ENCODE measurements around the gene MFAP3L. TPM values are rescaled to one million over a fixed set of nuclear protein-coding genes. Genes with fewer than 3 reads are reported as not detected.
"Not testable (repeated sequence)": the region's sequence is repeated elsewhere in the genome, so short reads cannot be mapped to it uniquely, and the experiment has no call there.

MFAP3L gene
- polyA plus RNA-seq, 1 donor from 2014 or later: 4.0 TPM

DNA sequence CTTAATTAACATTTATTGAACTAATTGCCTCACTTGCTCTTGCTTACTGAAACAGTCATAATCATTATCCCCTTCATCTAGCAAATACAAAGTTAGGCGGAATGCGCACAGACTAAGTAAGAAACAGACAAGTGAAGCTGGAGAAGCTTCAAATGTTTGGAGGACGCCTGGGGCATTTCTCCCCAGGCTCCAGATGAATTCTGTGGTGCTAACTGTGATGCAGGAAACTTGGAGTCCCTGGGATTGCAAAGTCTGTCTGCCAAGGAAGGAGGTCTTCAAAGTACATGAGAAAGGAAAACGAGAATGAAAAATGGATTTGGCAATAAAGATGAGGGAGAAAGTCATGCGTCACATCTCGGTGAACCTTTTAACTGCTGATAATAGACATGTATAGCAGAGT, 23.6 kb upstream of the MFAP3L start:
- Histone ChIP-seq H3K4me2 (ENCODE audit: low read length) (no peak overlapping the region), H3F3A (ENCODE audit: insufficient read depth, low read length, poor library complexity, severe bottlenecking) (no peaks in the 10 kb centered on the region), H3K9me3 (ENCODE audit: low read length) (no peaks in the 10 kb centered on the region), H3K79me2 (replicated peaks; ENCODE audit: insufficient read depth, low read length) (no peaks in the 10 kb centered on the region), H4K20me1 (ENCODE audit: insufficient read depth) (no peaks in the 10 kb centered on the region), H3K9me2 (ENCODE audit: insufficient read depth, low read length) (no peaks in the 10 kb centered on the region), H3K4me3 (ENCODE audit: low read length) (no peak overlapping the region), H3K36me3 (ENCODE audit: insufficient read depth, low read length) (no peaks in the 10 kb centered on the region), H3K27me3 (ENCODE audit: insufficient read depth, low read depth, low read length) (no peaks in the 10 kb centered on the region), H3K27ac (ENCODE audit: low read length) (no peak overlapping the region), H3K9ac (ENCODE audit: low read length) (no peak overlapping the region), H2AFZ (ENCODE audit: low read depth, low read length) (no peak overlapping the region)
- no peak for TF ChIP-seq EZH2 (IDR thresholded peaks at IDR 0.05; ENCODE audit: borderline replicate concordance, insufficient read depth, low read length, poor library complexity, severe bottlenecking)
- no peak for TF ChIP-seq TAF1 (IDR thresholded peaks at IDR 0.05; ENCODE audit: low read depth)
- no peak for TF ChIP-seq RAD21 (conservative IDR thresholded peaks at IDR 0.05)
- no peak for TF ChIP-seq POLR2AphosphoS5 (IDR thresholded peaks at IDR 0.05)
- TF ChIP-seq EP300 (conservative IDR thresholded peaks at IDR 0.05; ENCODE audit: poor library complexity, severe bottlenecking): no peak
- TF ChIP-seq MXI1 (conservative IDR thresholded peaks at IDR 0.05; ENCODE audit: poor library complexity, severe bottlenecking): no peak
- TF ChIP-seq, protein P1, sequence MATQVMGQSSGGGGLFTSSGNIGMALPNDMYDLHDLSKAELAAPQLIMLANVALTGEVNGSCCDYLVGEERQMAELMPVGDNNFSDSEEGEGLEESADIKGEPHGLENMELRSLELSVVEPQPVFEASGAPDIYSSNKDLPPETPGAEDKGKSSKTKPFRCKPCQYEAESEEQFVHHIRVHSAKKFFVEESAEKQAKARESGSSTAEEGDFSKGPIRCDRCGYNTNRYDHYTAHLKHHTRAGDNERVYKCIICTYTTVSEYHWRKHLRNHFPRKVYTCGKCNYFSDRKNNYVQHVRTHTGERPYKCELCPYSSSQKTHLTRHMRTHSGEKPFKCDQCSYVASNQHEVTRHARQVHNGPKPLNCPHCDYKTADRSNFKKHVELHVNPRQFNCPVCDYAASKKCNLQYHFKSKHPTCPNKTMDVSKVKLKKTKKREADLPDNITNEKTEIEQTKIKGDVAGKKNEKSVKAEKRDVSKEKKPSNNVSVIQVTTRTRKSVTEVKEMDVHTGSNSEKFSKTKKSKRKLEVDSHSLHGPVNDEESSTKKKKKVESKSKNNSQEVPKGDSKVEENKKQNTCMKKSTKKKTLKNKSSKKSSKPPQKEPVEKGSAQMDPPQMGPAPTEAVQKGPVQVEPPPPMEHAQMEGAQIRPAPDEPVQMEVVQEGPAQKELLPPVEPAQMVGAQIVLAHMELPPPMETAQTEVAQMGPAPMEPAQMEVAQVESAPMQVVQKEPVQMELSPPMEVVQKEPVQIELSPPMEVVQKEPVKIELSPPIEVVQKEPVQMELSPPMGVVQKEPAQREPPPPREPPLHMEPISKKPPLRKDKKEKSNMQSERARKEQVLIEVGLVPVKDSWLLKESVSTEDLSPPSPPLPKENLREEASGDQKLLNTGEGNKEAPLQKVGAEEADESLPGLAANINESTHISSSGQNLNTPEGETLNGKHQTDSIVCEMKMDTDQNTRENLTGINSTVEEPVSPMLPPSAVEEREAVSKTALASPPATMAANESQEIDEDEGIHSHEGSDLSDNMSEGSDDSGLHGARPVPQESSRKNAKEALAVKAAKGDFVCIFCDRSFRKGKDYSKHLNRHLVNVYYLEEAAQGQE (IDR thresholded peaks at IDR 0.05; ENCODE audit: borderline replicate concordance): no peak
- TF ChIP-seq, protein P2, sequence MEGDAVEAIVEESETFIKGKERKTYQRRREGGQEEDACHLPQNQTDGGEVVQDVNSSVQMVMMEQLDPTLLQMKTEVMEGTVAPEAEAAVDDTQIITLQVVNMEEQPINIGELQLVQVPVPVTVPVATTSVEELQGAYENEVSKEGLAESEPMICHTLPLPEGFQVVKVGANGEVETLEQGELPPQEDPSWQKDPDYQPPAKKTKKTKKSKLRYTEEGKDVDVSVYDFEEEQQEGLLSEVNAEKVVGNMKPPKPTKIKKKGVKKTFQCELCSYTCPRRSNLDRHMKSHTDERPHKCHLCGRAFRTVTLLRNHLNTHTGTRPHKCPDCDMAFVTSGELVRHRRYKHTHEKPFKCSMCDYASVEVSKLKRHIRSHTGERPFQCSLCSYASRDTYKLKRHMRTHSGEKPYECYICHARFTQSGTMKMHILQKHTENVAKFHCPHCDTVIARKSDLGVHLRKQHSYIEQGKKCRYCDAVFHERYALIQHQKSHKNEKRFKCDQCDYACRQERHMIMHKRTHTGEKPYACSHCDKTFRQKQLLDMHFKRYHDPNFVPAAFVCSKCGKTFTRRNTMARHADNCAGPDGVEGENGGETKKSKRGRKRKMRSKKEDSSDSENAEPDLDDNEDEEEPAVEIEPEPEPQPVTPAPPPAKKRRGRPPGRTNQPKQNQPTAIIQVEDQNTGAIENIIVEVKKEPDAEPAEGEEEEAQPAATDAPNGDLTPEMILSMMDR (IDR thresholded peaks at IDR 0.05; ENCODE audit: poor library complexity, severe bottlenecking): no peak
- TF ChIP-seq SMC3 (conservative IDR thresholded peaks at IDR 0.05; ENCODE audit: poor library complexity): no peak

DNA sequence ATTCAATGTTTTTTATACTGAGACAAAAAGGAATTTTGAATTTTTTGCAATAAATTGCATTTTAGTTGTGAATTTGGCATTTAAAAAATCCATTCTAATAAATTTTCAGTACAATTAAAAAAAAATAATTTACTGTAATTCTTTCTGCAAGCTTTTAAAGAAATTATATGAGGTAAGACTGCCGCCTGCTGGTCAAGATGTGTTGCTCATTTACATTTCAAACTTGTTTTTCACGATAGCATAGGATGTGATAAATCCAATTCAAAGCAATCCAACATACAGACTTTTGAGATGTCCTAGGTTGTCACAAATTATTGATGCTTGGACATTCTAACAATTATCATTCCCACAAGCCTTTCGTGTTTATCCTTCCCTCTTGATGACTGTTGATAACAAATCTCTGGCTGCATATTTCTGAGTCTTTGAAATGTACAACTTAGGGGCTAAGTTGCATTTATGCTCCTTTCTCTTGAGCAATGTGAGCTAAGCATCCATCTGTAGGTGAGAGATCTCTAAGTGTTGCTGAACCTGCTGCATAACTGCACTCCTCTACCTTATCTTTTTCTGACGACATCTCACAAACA, 21.7 kb upstream of the MFAP3L start:
- Histone ChIP-seq H3K9ac (ENCODE audit: low read length) (no peak overlapping the region), H3K9me3 (ENCODE audit: low read length) (no peaks in the 10 kb centered on the region), H3F3A (ENCODE audit: insufficient read depth, low read length, poor library complexity, severe bottlenecking) (no peaks in the 10 kb centered on the region), H3K4me2 (ENCODE audit: low read length) (no peak overlapping the region), H3K9me2 (ENCODE audit: insufficient read depth, low read length) (no peaks in the 10 kb centered on the region), H3K4me3 (ENCODE audit: low read length) (no peak overlapping the region), H2AFZ (ENCODE audit: low read depth, low read length) (no peak overlapping the region), H3K27me3 (ENCODE audit: insufficient read depth, low read depth, low read length) (no peaks in the 10 kb centered on the region), H4K20me1 (ENCODE audit: insufficient read depth) (no peaks in the 10 kb centered on the region), H3K36me3 (ENCODE audit: insufficient read depth, low read length) (no peaks in the 10 kb centered on the region), H3K79me2 (replicated peaks; ENCODE audit: insufficient read depth, low read length) (no peaks in the 10 kb centered on the region), H3K27ac (ENCODE audit: low read length) (no peak overlapping the region)
- no peak for TF ChIP-seq TAF1 (IDR thresholded peaks at IDR 0.05; ENCODE audit: low read depth)
- TF ChIP-seq, protein P2 (IDR thresholded peaks at IDR 0.05; ENCODE audit: poor library complexity, severe bottlenecking): peak; percentile 78
- peak; percentile 81 for TF ChIP-seq SMC3 (conservative IDR thresholded peaks at IDR 0.05; ENCODE audit: poor library complexity)
- no peak for TF ChIP-seq MXI1 (conservative IDR thresholded peaks at IDR 0.05; ENCODE audit: poor library complexity, severe bottlenecking)
- TF ChIP-seq, protein P1 (IDR thresholded peaks at IDR 0.05; ENCODE audit: borderline replicate concordance): no peak
- TF ChIP-seq EZH2 (IDR thresholded peaks at IDR 0.05; ENCODE audit: borderline replicate concordance, insufficient read depth, low read length, poor library complexity, severe bottlenecking): no peak
- no peak for TF ChIP-seq POLR2AphosphoS5 (IDR thresholded peaks at IDR 0.05)
- peak; percentile 82 for TF ChIP-seq RAD21 (conservative IDR thresholded peaks at IDR 0.05)
- no peak for TF ChIP-seq EP300 (conservative IDR thresholded peaks at IDR 0.05; ENCODE audit: poor library complexity, severe bottlenecking)

DNA sequence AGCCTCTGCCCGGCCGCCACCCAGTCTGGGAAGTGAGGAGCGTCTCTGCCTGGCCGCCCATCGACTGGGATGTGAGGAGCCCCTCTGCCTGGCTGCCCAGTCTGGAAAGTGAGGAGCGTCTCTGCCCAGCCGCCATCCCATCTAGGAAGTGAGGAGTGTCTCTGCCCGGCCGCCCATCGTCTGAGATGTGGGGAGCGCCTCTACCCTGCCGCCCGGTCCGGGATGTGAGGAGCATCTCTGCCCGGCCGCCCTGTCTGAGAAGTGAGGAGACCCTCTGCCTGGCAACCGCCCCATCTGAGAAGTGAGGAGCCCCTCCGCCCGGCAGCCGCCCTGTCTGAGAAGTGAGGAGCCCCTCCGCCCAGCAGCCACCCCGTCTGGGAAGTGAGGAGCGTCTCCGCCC, 20.0 kb upstream of the MFAP3L start:
- not testable (repeated sequence) for H3K4me2 ChIP-seq (ENCODE audit: low read length); H3K36me3 ChIP-seq (ENCODE audit: insufficient read depth, low read length); H3K27me3 ChIP-seq (ENCODE audit: insufficient read depth, low read depth, low read length); H3K9me3 ChIP-seq (ENCODE audit: low read length); H3K27ac ChIP-seq (ENCODE audit: low read length); H3K4me3 ChIP-seq (ENCODE audit: low read length); H4K20me1 ChIP-seq (ENCODE audit: insufficient read depth); H3K9ac ChIP-seq (ENCODE audit: low read length); H3K79me2 ChIP-seq (replicated peaks; ENCODE audit: insufficient read depth, low read length); H2AFZ ChIP-seq (ENCODE audit: low read depth, low read length); H3K9me2 ChIP-seq (ENCODE audit: insufficient read depth, low read length); H3F3A ChIP-seq (ENCODE audit: insufficient read depth, low read length, poor library complexity, severe bottlenecking)

Data from neural cell (in vitro differentiated cells).